Fibroblast of the aortic adventitia (primary cell): Measurements from ENCODE around the gene PIR. TPM values are rescaled to one million over a fixed set of nuclear protein-coding genes. Genes with fewer than 3 reads are reported as not detected.

Experiments
- DNase-seq: peaks from one replicate; pipeline ENCODE4 v3.0.0-alpha.2; 2010; ENCODE audit warnings: low read depth
- H3K4me3 ChIP-seq: 2 replicates; pipeline ENCODE4 v1.5.1; 2011; ENCODE audit warnings: low read depth, mild to moderate bottlenecking, control low read depth, low read length, moderate library complexity
- total RNA-seq: library from RNA; depleted of rRNA; stranded (reverse); fragments of >200 nt; gene quantifications from 2 replicates; pipeline ENCODE4 v1.2.3, GENCODE V29; 2012; ENCODE audit warnings: low replicate concordance
- TF ChIP-seq, protein P1 (sequence below): IDR thresholded peaks from 2 replicates; pipeline ENCODE4 v1.5.1; 2011; ENCODE audit warnings: mild to moderate bottlenecking, low read length, control low read depth, inconsistent platforms; ENCODE audit not compliant: insufficient read depth

PIR gene
- total RNA-seq, 1 donor, result 15.9 TPM

- DNase-seq, result peak; percentile 92
- TF ChIP-seq, protein P1, sequence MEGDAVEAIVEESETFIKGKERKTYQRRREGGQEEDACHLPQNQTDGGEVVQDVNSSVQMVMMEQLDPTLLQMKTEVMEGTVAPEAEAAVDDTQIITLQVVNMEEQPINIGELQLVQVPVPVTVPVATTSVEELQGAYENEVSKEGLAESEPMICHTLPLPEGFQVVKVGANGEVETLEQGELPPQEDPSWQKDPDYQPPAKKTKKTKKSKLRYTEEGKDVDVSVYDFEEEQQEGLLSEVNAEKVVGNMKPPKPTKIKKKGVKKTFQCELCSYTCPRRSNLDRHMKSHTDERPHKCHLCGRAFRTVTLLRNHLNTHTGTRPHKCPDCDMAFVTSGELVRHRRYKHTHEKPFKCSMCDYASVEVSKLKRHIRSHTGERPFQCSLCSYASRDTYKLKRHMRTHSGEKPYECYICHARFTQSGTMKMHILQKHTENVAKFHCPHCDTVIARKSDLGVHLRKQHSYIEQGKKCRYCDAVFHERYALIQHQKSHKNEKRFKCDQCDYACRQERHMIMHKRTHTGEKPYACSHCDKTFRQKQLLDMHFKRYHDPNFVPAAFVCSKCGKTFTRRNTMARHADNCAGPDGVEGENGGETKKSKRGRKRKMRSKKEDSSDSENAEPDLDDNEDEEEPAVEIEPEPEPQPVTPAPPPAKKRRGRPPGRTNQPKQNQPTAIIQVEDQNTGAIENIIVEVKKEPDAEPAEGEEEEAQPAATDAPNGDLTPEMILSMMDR, result no peak
- H3K4me3 ChIP-seq, result no peak overlapping the region
Observed at GRCh38 chrX:15451913-15452312, 41.2 kb downstream of the PIR start.

GRCh38 chrX:15448010-15448639 lies 45.0 kb downstream of the PIR start:
- TF ChIP-seq, protein P1, result no peak
- peak; percentile 67 for DNase-seq
- no peak overlapping the region for H3K4me3 ChIP-seq

- H3K4me3 ChIP-seq, result no peak overlapping the region
- no peak for DNase-seq
- TF ChIP-seq, protein P1, result no peak
Observed at GRCh38 chrX:15441464-15441863, 51.7 kb downstream of the PIR start.

GRCh38 chrX:15438332-15438731 lies 54.8 kb downstream of the PIR start:
- DNase-seq, result no peak
- TF ChIP-seq, protein P1, result no peak
- no peak overlapping the region for H3K4me3 ChIP-seq

- H3K4me3 ChIP-seq, result no peak overlapping the region
- TF ChIP-seq, protein P1, result no peak
- peak; percentile 40 for DNase-seq
Observed at GRCh38 chrX:15437724-15438123, 55.4 kb downstream of the PIR start.

GRCh38 chrX:15435836-15436619 lies 57.1 kb downstream of the PIR start:
- H3K4me3 ChIP-seq, result no peak overlapping the region
- peak; percentile 55 for DNase-seq
- TF ChIP-seq, protein P1, result no peak
